ENCODE results near the gene FXN.

DNA sequence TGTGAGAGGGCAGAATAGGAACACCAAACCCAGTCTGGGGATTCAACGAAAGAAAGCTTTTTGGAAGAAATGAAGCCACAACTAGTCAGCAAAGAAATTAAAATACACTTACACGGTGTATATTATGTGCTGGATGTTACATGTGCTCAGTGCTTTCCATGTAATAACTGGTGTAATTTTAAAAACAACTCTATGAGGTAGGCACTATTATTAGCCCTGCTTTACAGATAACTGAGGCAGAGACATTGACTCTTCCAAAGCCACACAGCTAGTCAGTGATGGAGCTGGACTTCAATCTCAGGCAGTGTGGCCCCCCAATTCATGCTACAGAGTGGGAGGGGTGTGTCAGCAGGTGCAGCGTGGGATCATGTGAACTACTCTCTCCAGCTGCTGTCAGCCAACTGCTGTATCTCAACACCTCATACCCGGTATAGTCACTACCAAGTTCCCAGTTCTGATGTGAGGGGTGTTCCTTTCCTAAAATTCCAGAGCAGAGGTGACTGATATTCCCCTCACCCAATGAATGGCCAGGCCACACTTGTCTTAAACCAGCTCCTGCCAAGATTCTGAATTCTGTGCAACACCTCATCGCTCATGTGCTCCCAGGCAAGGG lies 104.7 kb downstream of the FXN start:
- TF ChIP-seq GATA2 (IDR thresholded peaks at IDR 0.05; ENCODE audit: low read depth, low read length) = no peak
- no peak for TF ChIP-seq GATA3 (IDR thresholded peaks at IDR 0.05; ENCODE audit: low read depth, low read length)
